Bronchial epithelial cell (primary cell): ENCODE measurements around the gene MCOLN2. TPM values are rescaled to one million over a fixed set of nuclear protein-coding genes. Genes with fewer than 3 reads are reported as not detected.

Experiments
- DNase-seq: peaks from one replicate; pipeline ENCODE4 v3.0.0-alpha.2; 2010; ENCODE audit warnings: low read depth
- FAIRE-seq: peaks from 2 replicates; lab custom pipeline; 2011; peaks lifted over from hg19 to GRCh38; lab: Jason Lieb, UNC
- H3K27me3 ChIP-seq: 2 replicates; pipeline ENCODE4 v1.5.1; 2011; ENCODE audit warnings: low read length; ENCODE audit not compliant: control insufficient read depth, insufficient read depth
- H3K36me3 ChIP-seq: 2 replicates; pipeline ENCODE4 v1.5.1; 2011; ENCODE audit warnings: low read length; ENCODE audit not compliant: control insufficient read depth, insufficient read depth
- H3K4me3 ChIP-seq: 2 replicates; pipeline ENCODE4 v1.5.1; 2011; ENCODE audit warnings: mild to moderate bottlenecking, low read depth, low read length, control low read depth
- total RNA-seq: library from RNA; depleted of rRNA; stranded (reverse); fragments of >200 nt; gene quantifications from 2 replicates; pipeline ENCODE4 v1.2.1, GENCODE V29; 2014
- TF ChIP-seq, protein P1 (sequence below): IDR thresholded peaks from 2 replicates; pipeline ENCODE4 v1.5.1; 2011; ENCODE audit warnings: mild to moderate bottlenecking, moderate library complexity, low read length, control low read depth, inconsistent platforms; ENCODE audit not compliant: insufficient read depth, severe bottlenecking

Gene MCOLN2
- total RNA-seq, 1 donor from 2014 or later, result under 0.01 TPM

DNA sequence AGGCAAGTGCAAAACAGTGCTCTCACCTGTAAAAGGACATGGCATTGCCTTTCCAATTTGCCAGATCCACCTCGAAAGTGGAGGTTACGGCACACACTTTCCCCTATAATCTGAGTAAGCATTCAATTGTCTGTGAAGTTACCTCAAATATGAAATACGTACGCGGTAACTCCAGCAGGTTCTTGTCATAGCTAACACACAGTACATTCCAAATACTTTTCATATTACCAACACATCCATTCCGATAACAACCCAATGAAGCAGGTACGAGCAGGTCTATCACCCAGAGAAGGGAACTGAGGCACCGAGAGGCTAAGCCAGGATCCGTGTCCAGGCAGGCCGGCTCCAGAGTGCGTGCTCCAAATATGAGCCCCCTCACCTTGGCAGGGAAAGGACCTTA lies 57.2 kb downstream of the MCOLN2 start:
- TF ChIP-seq, protein P1, sequence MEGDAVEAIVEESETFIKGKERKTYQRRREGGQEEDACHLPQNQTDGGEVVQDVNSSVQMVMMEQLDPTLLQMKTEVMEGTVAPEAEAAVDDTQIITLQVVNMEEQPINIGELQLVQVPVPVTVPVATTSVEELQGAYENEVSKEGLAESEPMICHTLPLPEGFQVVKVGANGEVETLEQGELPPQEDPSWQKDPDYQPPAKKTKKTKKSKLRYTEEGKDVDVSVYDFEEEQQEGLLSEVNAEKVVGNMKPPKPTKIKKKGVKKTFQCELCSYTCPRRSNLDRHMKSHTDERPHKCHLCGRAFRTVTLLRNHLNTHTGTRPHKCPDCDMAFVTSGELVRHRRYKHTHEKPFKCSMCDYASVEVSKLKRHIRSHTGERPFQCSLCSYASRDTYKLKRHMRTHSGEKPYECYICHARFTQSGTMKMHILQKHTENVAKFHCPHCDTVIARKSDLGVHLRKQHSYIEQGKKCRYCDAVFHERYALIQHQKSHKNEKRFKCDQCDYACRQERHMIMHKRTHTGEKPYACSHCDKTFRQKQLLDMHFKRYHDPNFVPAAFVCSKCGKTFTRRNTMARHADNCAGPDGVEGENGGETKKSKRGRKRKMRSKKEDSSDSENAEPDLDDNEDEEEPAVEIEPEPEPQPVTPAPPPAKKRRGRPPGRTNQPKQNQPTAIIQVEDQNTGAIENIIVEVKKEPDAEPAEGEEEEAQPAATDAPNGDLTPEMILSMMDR, result no peak
- H3K4me3 ChIP-seq, result no peak overlapping the region
- DNase-seq (no peak), FAIRE-seq (no peak)
- no peaks in the 10 kb centered on the region for H3K36me3 ChIP-seq
- no peaks in the 10 kb centered on the region for H3K27me3 ChIP-seq

DNA sequence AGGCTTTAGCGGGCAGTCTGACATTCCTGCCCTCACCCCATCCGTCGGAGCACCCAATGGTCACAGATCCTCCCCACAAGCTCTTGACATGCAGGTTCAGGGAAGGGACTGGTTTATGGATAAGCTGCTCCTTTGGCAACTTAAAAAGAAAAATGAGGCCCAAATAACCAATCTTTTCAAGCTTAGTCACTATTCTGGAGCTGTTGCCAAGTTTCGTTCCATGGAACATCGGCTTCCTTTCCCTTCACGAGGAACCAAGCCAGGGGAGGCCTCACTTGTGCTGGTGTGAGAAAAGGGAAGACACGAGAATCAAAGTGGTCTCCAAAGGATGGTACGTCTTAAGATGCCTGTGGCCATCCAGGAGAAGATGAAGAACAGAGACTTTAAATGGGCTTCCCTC lies 57.8 kb downstream of the MCOLN2 start:
- H3K36me3 ChIP-seq, result no peaks in the 10 kb centered on the region
- no peaks in the 10 kb centered on the region for H3K27me3 ChIP-seq
- DNase-seq (no peak), FAIRE-seq (no peak)
- TF ChIP-seq, protein P1, result no peak
- no peak overlapping the region for H3K4me3 ChIP-seq

DNA sequence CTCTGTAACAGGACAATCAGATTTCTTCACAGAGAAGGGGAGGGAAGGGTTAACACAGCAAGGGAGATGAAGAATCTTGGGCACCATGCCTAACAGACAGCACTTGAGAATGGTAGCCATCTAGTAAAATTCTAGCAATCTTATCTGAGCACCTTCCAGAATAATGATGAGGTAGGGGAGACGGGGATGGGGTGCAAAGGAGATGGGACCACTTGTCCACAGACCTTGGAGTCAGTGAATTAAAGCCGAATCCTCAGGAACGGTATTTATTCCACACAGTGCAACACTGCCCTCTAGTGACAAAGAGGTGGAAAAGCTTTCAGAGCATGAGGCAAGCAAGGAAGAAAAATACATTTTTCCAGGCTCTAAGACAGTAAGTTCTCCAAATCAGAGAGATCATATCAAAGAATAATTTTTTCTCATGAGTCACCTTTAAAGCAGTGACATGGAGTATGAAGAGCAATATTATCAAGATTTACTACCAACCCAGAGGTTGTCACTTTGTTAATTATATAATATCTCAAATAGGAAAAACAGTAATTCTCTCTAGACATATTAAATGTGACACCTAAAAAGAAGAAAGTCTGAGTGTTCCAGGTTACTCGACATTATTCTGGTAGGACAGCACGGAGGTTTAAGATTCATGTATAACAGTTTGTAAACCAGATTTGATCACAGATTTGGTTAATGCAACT lies 60.6 kb downstream of the MCOLN2 start:
- TF ChIP-seq, protein P1, result peak; percentile 76
- Histone ChIP-seq H3K36me3 (no peaks in the 10 kb centered on the region), H3K4me3 (no peak overlapping the region), H3K27me3 (no peaks in the 10 kb centered on the region)
- no peak for FAIRE-seq
- DNase-seq, result peak; percentile 62

DNA sequence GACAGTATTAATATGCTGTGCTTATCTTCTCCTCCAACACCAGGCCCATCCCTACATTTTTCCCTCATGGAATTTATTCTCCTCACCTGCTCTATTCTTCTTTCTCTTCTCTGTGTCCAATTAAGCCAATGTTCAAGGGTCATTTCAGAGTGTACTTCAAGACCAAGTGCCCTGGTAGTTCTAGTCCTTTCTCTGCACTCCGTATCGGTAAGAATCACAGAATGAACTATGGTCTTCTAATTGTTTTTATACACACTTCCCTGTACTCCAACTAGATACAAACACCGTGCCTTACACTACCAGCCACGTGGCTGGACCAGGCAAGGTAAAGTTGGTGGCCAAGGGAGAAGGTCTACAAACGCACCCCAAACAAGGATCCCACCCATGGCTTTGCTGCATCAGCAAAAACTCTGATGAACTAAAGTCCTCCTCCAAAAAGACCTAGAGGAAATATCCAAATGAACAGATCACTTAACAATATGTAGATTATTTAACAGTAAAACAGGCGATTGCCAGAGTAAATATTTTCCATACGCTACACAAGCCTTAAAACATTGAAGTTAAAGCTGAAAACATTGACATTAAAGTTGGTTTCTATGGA lies 63.8 kb downstream of the MCOLN2 start:
- FAIRE-seq (no peak), DNase-seq (no peak)
- TF ChIP-seq, protein P1, result no peak
- H3K27me3 ChIP-seq, result no peaks in the 10 kb centered on the region
- no peaks in the 10 kb centered on the region for H3K36me3 ChIP-seq
- H3K4me3 ChIP-seq, result no peak overlapping the region

DNA sequence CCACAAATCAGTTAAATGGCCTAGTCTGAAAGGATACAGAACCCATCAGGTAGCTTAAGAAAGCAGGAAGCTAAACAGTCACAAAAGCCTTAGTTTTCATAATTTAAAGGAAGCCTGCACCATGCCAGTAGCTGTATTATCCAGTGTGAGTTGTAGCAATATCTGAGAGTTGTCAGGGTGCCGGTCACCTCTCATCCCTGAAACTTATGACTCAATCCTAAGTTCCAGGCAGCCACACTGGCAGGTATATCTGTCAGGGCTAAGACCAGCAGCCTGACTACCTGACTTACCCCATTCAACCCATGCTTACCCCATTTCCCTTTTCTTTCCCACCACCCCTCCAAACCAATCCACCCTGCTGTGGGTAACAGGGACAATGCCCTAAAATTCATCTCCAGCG lies 66.1 kb downstream of the MCOLN2 start:
- DNase-seq (peak; percentile 40), FAIRE-seq (no peak)
- TF ChIP-seq, protein P1, result no peak
- no peak overlapping the region for H3K4me3 ChIP-seq
- no peaks in the 10 kb centered on the region for H3K27me3 ChIP-seq
- no peaks in the 10 kb centered on the region for H3K36me3 ChIP-seq
